Hypothalamus (tissue), 51 donors: Measurements from ENCODE around the gene NFE2L3.
"Not testable (repeated sequence)": the region's sequence is repeated elsewhere in the genome, so short reads cannot be mapped to it uniquely, and the experiment has no call there.

Experiments
- DNase-seq, 51 donors: peaks; one replicate each; lab custom pipeline; 2025; lab: John Stamatoyannopoulos, UW

Gene NFE2L3

DNA sequence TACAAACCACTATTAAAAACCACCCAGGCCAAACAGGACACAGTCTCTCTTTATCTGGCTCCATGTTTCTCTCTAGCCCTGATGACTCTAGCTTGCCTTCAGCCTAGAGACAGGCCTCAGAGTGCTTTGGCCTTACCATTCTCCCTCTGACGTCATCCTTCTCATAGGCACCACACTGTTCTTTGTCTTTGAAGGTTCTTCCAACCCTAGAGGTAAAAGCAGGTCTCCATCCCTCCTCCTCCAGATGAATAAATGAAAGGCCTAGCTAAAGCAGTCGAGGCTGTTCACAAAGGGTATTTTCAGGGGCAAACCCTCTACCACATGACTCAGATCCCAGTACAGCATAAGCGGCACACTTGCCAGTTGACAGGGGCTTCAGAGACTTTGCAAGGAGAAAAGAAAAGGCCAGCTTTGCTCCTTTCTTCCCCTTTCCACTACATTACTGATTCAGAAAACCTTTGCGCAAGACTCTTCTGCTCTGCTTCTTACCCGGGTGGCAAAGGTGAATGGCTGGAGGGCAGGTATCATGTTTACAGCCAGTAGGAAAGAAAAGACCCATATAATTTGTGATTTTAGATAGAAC lies 14.8 kb downstream of the NFE2L3 start:
- DNase-seq = no peak

DNA sequence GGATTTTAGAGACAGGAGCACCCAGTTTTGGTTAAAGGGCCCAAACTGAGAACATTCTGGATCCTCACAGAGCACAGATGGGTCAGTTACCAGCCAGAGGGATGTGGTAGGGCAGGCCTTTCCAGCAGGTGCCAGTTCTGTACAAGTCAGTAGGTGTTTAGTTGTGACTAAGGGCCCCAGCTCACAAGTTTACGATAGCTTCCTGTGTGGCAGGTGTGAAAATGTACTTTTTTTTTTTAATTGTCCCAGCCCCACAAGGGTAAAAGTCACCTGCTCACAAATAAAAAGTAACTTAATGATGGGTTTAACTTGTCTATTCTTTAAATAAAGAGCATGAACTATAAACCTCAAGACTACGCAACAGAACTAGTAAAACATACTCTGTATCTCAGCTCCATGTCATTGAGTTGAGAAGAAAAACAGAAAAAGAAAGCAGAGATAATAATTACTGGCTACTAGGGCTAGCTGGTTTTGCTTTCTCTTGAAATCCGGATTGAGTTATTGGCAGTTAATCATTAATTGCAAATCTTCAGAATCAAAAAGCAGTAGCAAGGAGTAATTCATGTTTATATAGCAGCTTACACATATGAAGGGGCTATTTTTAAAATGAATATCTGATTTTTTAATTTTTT lies 15.4 kb downstream of the NFE2L3 start:
- DNase-seq = no peak

DNA sequence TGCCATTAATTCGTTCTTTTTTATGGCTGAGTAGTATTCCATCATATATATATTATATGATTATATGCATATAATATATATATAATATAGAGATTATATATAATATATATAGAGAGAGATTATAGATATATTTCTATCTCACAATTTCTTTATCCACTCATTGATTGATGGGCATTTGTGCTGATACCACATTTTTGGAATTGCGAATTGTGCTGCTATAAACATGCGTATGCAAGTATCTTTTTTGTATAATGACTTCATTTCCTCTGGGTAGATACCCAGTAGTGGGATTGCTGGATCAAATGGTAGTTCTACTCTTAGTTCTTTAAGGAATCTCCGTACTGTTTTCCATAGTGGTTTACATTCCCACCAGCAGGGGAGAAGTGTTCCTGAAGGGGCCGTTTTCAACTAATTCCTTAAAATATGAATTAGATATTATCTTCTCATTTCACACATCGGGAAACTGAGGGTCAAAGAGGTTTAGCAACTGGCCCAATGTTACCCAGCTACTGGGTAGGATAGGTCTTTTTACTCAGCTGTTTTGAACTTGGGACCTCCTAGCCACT lies 16.5 kb downstream of the NFE2L3 start:
- no peak for DNase-seq

DNA sequence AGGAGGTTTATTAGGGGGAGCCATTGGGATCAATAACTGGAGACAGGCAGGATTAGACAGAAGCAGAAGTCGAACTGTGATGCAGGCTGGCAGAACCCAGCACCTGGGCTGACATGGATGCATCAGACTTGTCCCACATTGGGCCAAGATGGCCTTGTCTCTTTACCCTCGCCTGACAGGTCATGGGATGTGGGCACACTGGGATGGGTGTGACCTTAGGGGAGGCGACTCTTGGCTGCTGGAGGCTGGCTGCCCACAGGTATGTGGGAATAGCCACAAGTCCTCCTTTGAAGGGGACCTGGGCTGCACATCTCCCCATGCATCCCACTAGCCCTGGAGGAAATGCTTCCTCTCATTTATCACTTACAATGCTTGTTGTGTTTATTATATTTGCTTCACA lies 17.3 kb downstream of the NFE2L3 start:
- no peak for DNase-seq

DNA sequence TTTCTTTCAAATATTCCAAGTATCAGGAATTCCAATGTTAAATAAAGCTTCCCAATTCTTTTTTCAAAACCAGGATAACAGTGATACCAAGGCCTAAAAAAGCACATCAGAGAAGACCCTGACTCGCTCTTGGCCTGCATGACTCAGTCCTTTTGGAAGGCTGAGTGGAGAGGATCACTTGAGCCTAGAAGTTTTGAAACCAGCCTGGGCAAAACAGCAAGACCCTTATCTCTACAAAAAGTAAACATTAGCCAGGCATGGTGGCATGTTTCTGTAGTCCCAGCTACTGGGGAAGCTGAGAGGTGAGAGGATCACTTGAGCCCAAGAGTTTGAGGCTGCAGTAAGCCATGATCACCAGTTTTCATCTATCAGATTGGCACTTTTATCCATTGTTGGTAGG lies 18.7 kb downstream of the NFE2L3 start:
- DNase-seq = no peak

DNA sequence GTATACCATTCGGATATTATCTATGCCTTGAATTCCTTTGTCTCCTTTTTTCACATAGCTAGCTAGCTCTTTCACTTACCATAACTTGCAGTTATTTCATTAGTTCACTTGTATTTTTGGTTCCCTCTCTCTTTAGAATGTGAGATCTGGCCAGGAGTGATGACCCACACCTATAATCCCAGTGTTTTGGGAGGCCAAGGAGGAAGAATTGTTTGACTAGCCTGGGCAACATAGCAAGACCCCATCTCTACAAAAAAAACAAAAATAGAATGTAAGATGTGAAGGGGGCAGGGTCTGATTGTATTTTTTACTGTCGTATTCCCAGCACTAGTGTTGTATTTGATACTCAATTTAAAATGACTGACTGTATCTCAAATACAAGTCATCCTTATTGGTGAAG lies 19.6 kb downstream of the NFE2L3 start:
- no peak for DNase-seq

DNA sequence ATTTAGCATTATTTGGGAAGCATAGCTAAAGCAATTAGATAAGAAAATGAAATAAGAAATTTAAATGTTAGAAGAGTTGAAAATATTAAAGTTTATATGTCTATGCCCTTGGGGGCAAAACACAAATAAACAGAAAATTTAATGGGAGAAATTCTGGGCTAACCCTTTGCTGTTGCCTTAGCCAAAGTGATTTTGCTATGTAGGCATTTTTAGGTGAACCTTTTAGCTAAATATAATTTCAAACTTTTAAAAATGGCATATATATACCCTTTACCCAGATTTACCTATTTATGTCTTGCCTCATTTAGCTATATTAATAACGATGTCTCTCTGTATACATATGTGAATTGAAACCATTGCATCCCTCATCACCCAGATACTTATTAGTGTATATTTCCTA lies 20.1 kb downstream of the NFE2L3 start:
- DNase-seq = no peak

DNA sequence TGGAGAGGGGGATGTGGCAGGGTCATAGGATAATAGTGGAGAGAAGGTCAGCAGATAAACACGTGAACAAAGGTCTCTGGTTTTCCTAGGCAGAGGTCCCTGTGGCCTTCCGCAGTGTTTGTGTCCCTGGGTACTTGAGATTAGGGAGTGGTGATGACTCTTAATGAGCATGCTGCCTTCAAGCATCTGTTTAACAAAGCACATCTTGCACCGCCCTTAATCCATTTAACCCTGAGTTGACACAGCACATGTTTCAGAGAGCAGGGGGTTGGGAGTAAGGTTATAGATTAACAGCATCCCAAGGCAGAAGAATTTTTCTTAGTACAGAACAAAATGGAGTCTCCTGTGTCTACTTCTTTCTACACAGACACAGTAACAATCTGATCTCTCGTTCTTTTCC lies 23.9 kb downstream of the NFE2L3 start:
- not testable (repeated sequence) for DNase-seq

DNA sequence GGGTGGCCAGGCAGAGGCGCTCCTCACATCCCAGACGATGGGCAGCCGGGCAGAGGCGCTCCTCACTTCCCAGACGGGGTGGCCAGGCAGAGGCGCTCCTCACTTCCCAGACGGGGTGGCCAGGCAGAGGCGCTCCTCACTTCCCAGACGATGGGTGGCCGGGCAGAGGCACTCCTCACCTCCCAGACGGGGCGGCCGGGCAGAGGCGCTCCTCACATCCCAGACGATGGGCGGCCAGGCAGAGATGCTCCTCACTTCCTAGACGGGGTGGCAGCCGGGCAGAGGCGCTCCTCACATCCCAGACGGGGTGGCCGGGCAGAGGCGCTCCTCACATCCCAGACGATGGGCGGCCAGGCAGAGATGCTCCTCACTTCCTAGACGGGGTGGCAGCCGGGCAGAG lies 24.7 kb downstream of the NFE2L3 start:
- not testable (repeated sequence) for DNase-seq

DNA sequence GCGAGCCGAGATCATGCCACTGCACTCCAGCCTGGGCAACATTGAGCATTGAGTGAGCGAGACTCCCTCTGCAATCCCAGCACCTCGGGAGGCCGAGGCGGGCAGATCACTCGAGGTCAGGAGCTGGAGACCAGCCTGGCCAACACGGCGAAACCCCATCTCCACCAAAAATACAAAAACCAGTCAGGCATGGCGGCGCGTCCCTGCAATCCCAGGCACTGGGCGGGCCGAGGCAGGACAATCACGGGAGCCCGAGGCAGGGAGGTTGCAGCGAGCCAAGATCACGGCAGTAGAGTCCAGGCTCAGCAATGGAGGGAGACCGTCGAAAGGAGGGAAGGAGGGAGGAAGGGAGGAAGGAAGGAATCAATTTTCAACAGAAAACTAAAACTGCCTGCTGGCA lies 25.3 kb downstream of the NFE2L3 start:
- DNase-seq = not testable (repeated sequence)

DNA sequence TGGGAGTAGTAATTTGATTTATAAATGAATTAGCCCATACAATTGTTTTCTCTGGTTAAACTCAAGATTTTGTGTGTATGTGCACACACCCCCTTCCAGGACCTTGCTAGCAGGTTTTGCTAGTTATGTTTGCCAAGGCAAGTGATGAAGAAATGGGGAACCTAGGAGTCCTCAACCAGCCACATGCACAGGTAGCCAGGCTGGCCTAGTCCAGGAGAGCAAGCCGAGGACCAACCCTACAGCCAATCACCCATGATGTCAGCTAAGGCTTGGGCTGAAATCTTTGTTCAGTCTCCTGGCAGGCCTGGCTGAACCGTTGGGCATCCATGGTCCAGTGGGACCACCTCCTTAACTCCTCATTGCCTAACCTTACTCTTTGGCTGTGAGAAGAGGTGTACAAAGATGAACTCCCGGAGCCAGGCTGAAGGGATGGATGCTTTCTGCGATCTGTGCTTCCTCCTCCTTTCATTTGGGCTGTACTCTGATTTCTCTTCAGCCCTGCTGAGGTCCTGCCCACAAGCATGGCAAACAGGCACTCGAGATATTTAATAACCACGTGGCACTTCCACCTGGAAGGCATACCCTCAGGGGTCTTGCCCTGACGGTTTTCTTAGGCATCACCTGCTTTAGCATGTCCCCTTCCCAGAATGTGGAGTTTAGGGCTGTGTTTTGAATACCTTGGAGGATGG lies 26.4 kb downstream of the NFE2L3 start:
- no peak for DNase-seq

DNA sequence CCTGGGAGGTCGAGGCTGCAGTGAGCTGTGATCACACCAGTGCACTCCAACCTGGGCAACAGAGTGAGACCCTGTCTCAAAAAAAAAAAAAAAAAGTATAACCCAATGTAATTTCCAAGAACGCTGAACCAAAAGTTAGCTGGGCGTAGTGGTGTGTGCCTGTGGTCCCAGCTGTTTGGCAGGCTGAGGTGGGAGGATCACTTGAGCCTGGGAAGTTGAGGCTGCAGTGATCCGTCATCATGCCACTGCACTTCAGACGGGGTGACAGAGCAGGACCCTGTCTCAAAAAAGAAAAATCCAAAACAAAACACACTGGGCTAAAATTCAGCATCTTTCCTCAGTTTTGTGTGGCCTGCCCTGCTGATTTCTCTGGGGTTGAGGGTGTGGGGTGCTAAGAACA lies 27.4 kb downstream of the NFE2L3 start:
- no peak for DNase-seq

DNA sequence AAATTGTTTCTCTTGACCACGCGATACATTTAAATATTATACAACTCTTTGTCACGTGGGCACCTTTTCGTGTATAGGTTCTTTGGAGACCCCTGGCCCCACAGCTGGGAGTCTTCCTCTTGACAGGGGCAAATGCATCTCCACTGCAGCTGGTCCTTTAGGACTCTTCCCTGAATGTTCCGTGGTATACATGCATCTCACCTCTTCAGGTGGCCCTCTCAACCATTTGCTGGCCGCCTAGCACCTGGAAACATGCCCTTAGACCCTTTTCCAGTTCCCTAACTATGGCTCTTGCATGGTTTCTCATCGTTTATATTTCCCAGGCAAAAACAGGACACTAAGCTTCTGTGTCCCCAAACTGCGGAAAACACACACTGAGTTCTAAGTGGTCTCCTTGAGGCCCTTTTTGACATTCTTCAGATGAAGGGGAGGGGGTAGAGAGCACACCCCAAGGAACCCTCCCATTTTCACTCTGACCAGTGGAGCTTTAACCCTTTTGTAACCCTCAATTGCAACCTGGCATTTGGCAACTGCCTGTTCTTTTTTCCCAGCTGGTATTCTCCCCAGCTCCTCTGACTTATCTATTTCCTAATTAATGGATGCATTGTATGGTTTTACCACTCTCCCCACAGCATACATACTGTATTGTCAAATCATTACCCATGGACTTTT lies 28.0 kb downstream of the NFE2L3 start:
- DNase-seq = no peak

DNA sequence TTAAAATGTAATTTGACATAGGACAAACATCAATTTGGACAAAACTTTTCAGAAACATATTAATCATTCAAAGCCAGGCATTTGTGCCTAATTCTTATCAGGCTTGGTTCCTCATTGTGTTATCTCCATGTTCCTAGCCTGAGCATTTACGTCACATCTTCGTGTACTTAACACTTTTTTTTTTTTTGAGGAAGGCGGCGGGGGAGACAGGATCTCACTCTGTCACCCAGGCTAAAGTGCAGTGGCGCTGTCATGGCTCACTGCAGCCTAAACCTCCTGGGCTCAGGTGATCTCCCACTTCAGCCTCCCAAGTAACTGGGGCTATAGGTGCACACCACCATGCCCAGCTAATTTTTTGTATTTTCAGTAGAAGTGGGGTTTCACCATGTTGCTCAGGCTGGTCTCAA lies 28.8 kb downstream of the NFE2L3 start:
- no peak for DNase-seq

DNA sequence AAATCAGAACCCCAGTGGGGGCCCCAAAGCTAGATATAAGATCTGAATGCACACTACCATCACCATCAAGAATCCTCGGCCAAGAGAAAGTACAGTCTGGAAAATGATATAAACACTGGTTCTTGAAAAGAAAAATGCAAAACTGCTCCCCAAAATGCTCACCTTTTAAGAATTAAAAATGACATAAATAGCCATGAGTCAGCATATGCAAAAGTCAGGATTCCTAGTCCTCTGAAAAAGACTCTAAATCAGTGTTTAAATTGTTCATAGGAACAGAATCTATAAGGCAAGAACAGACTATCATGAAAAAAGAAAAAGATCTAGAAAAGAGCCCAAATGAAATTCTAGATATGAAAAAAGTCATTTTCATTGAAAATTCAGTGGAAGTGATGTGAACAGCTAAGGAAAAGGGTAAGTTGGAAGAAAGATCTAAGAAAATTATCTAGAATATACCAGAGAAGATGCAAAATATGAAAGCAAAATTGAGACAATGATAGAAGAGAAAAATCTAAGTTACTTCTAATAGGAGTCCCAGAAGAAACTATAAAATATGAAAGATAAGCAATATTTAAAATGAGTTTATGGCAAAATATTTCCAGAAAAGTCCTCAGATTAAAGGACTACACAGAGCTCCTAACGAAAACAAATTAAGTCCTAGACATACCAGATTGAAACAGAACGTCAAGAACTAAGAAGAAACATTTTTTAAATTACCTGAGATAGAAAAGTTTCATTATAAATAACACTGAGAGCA lies 29.7 kb downstream of the NFE2L3 start:
- no peak for DNase-seq

DNA sequence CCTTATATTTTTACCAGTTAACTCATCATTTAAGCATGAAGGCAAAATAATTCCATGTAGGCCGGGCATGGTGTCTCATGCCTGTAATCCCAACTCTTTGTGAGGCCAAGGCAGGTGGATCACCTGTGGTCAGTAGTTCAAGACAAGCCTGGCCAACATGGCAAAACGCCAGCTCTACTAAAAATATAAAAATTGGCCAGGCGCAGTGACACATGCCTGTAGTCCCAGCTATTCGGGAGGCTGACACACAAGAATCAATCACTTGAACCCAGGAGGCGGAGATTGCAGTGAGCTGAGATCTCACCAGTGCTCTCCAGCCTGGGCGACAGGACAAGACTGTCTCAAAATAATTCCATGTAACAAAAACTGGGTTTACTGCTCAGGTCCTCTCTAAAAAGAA lies 30.3 kb downstream of the NFE2L3 start:
- no peak for DNase-seq

DNA sequence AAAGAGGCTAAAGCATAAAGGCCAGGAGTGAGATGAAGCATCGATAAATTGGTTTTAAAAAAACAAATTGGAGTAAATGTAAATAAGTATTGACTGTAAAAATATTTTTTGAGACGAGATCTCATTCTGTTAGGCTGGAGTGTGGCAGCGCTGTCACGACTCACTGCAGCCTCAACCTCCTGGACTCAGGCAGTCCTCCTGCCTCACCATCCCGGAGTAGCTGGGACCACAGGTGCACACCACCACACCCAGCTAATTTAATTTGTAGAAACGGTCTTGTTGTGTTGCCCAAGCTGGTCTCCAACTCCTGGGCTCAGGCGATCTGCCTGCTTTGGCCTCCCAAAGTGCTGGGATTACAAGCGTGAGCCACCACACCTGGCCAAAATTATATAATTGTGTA lies 30.7 kb downstream of the NFE2L3 start:
- no peak for DNase-seq

DNA sequence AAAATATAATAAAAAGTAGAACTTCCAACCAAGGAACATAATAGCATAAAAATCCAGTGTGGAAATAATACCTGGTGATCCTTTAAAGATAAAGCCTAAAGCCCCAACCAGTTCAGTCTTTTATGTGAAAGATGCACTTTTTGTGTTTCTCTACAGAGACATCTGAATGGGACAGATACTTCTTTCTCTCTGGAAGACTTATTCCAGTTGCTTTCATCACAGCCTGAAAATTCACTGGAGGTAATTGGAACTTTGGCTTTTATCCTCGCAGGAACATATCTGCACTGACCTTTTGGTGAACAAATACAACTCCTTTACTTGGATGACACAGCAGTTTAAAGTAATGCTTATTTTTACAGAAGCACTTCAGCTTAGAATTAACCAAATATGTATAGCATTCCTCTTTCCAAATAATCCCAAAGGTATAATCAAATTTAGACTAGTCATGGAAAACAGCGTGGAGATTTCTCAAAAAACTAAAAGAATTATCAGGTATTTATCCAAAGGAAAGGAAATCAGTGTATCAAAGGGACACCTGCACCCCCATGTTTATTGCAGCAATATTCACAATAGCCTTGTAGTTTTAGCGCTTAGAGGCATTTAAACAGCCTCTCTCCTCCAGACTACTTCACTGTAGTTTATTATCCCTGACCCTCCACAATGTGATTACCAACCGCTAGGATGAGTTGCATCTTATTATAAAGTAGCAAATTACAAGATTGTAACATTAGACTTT lies 31.7 kb downstream of the NFE2L3 start:
- DNase-seq = no peak

DNA sequence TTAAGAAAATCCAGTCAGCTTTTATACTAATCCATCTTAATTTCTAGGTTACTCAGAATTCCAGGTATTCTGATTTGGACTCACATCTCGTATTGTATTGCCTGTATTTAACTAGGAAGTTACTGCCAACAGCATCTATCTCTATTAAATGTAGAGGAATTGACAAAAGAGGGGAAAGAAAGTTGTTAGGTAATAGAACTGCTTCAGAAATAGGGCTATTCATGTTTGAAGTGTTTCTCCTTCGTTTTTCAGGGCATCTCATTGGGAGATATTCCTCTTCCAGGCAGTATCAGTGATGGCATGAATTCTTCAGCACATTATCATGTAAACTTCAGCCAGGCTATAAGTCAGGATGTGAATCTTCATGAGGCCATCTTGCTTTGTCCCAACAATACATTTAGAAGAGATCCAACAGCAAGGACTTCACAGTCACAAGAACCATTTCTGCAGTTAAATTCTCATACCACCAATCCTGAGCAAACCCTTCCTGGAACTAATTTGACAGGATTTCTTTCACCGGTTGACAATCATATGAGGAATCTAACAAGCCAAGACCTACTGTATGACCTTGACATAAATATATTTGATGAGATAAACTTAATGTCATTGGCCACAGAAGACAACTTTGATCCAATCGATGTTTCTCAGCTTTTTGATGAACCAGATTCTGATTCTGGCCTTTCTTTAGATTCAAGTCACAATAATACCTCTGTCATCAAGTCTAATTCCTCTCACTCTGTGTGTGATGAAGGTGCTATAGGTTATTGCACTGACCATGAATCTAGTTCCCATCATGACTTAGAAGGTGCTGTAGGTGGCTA lies 32.5 kb downstream of the NFE2L3 start:
- not testable (repeated sequence) for DNase-seq
